C4-2B (cell line): ENCODE data around the gene TMEM135.

ENCODE experiments used
- ZFX ChIP-seq: fragments of 450-650 bp; IDR thresholded peaks from 2 replicates; pipeline ENCODE4 v1.6.1; 2017
- TF ChIP-seq, protein P1 (sequence below): fragments of 450-650 bp; conservative IDR thresholded peaks from 2 replicates; pipeline ENCODE4 v1.5.1; 2017; ENCODE audit warnings: mild to moderate bottlenecking

DNA sequence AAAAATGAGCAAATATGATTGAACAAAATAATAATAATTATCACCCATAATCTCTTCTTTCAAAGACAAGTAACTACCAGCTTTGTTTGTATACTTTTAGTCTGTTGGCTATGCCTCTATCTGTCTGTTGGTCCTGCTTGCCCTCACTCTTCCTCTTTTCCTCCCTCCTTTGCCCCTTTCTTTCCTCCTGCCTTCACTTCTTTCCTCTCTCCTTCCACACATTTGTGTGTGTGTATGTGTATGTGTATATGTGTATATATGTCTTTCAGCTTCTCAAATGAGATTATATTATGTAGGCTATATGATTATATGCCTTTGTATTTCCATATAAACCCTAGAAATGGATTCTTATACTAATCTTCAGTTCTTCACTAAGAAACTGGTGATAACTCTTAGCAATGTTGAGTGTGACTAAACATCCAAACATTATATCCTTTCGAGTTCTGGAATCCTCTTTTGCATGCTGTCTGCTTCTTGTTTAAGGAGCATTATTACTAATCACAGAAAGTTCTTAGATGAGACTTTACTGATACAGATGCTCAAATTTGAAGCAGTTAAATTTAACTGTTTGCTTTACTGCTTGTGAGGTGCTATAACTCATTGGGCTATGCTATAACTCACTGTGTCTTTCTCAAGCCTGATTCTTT is 219.1 kb downstream of the TMEM135 start:
- TF ChIP-seq, protein P1, sequence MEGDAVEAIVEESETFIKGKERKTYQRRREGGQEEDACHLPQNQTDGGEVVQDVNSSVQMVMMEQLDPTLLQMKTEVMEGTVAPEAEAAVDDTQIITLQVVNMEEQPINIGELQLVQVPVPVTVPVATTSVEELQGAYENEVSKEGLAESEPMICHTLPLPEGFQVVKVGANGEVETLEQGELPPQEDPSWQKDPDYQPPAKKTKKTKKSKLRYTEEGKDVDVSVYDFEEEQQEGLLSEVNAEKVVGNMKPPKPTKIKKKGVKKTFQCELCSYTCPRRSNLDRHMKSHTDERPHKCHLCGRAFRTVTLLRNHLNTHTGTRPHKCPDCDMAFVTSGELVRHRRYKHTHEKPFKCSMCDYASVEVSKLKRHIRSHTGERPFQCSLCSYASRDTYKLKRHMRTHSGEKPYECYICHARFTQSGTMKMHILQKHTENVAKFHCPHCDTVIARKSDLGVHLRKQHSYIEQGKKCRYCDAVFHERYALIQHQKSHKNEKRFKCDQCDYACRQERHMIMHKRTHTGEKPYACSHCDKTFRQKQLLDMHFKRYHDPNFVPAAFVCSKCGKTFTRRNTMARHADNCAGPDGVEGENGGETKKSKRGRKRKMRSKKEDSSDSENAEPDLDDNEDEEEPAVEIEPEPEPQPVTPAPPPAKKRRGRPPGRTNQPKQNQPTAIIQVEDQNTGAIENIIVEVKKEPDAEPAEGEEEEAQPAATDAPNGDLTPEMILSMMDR = no peak
- TF ChIP-seq ZFX = no peak
